Measurements from ENCODE around the gene OMA1.

Gene OMA1

DNA sequence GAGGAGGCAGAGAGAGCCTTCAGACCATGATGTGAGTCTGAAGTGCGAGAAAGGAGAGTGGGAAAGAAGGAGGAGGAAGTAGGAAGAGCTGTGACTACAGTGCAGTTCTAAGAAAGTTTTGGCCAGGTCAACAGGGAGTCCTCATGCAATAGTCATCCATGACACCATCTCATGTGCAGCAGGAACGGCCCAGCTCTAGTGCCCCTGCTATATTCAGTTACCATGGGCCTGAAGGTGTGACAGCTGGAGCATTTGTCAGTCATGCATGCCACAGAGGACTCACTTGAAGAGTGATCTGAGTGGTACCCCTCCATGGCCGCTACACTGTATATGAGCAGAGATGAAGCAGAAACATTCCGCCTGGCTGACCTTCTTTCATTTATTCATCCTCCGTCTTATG lies 77.9 kb downstream of the OMA1 start:
- H3K4me1 Mint-ChIP-seq (ENCODE audit: low read depth): no peaks in the 10 kb centered on the region
- no peak overlapping the region for H3K27ac Mint-ChIP-seq
- no peaks in the 10 kb centered on the region for H3K27me3 Mint-ChIP-seq
- peaks cover 5% of the 10 kb centered on the region for H3K36me3 Mint-ChIP-seq
- no peaks in the 10 kb centered on the region for H3K9me3 Mint-ChIP-seq (ENCODE audit: low read depth)
- no peak overlapping the region for H3K4me3 Mint-ChIP-seq

DNA sequence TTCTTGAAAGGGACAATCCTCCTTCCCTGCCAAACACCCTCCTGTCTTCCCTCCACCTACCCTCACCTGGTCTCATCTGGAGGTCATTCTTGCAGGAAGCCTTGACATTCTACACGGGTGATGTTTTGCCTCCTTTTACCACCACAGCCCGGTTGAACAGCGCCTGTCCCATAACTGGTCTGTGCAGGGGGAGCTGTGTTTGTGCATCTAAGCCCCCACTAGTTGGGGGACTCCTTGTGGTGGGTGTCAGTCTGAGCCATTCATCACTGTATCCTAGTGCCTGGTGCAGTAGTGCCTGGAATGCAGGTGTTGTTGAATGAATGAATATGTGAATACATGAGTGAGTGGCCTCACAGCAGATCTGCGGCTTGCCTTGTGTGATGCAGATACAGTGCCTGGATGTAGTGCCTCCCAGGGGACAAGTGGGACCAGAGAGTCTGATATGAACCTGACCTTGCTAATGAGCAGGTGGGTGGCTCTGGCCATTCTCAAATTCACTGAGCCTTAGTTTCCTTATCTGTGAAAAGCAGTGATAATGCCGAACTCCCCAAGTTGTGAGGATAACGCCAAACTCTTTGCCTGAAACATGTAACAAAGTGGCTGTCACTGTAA lies 79.8 kb downstream of the OMA1 start:
- Mint-ChIP-seq H3K4me1 (ENCODE audit: low read depth) (no peaks in the 10 kb centered on the region), H3K9me3 (ENCODE audit: low read depth) (no peaks in the 10 kb centered on the region), H3K4me3 (no peak overlapping the region), H3K27ac (no peak overlapping the region), H3K36me3 (peaks cover 4% of the 10 kb centered on the region), H3K27me3 (no peaks in the 10 kb centered on the region)

DNA sequence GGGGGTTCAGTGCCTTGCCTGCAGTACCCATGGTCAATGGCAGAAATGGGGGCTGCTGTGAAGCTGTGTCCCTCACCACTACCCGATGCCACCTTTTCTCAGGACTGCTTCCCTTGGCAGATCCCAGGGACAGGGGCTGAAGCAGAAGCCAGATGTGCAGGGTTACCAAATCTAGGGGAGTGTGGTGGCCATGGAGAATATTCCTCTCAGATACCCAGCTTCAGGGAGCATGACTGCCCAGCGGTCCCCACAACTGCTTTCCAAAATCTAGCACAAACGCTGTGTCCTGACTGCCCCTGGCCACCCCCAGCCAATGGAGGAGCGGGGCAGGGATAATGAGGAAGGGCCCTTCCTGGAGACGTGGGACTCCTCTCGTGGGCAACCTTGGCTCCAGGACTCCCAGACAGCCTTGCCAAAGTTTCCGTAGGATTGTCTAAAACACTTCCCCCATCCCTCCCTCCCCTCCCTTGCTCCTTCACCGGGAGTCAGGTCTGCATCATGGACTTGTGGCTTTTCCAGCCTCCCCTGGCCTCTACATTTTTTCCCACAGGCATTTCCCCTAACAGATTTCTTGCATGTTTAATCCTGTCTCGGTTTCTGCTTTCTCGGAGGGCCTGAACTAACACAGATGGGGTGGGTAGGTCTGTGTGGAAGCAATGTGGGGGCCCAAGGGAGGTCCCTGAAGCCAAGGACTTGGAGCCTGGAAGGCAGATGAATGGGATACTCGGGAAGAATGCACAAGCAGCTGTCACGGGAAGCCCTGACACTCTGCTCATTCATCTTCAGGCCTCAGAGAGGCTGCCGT lies 80.5 kb downstream of the OMA1 start:
- no peak overlapping the region for H3K4me3 Mint-ChIP-seq
- H3K4me1 Mint-ChIP-seq (ENCODE audit: low read depth): no peaks in the 10 kb centered on the region
- peaks cover 4% of the 10 kb centered on the region for H3K36me3 Mint-ChIP-seq
- no peak overlapping the region for H3K27ac Mint-ChIP-seq
- H3K9me3 Mint-ChIP-seq (ENCODE audit: low read depth): no peaks in the 10 kb centered on the region
- no peaks in the 10 kb centered on the region for H3K27me3 Mint-ChIP-seq

DNA sequence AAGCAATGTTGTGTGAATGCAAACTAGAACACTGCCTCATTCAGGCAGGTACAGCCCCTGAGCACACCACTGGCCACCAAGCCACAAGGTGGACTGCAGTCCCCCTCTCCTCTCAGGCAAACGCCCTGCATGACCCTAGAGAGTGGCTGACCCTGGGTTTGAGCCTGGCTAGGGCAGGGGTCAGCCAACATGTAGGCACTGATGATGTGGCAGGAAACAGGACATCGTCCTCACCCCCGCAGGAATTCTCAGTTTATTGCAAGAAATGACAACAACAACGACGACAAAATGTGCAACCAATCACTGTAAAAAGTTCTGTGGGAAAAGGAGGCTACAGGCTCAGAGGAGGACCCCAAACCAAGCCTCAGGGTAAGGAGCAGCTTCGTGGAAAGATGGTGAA lies 81.3 kb downstream of the OMA1 start:
- Mint-ChIP-seq H3K4me3 (no peak overlapping the region), H3K27me3 (no peaks in the 10 kb centered on the region), H3K36me3 (peaks cover 4% of the 10 kb centered on the region), H3K27ac (no peak overlapping the region), H3K9me3 (ENCODE audit: low read depth) (no peaks in the 10 kb centered on the region), H3K4me1 (ENCODE audit: low read depth) (no peaks in the 10 kb centered on the region)

DNA sequence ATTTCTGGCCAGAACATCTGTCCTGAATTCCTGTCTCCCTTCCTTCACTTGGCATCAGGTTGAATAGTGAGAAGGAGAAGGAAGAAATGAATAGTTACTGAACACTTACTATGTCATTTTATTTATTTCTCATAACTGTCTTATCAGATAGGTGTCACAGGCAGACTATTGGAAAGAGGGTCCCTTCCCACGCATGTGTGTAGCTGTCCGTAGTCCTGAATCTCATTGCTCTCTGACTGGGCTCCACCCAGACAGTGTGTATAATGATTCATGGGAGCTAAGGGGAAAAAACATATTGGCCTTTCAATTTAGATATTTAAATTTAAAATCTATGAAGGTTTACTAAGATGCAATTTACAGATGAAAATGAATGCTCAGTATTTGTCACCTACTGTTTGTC lies 86.1 kb downstream of the OMA1 start:
- Mint-ChIP-seq H3K27me3 (no peaks in the 10 kb centered on the region), H3K4me1 (ENCODE audit: low read depth) (no peaks in the 10 kb centered on the region), H3K36me3 (peaks cover 2% of the 10 kb centered on the region), H3K27ac (no peak overlapping the region), H3K9me3 (ENCODE audit: low read depth) (no peaks in the 10 kb centered on the region), H3K4me3 (no peak overlapping the region)

DNA sequence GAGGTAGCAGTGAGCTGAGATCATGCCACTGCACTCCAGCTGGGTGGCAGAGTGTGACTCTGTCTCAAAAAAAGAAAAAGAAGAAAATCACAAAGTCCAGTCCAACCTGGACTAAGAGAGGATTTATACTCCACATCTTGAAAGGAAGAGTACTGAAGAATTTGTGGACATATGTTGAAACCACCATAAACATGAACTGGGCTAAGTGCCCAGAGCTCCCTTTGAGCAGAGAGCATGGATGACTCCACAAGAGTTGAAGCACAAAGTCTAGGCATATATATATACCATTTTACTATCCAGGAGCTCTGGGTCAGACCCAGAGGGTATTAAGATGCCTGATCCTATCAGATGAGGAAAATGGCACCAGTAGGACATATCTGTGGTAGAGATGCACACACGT lies 86.6 kb downstream of the OMA1 start:
- peaks cover 3% of the 10 kb centered on the region for H3K36me3 Mint-ChIP-seq
- no peaks in the 10 kb centered on the region for H3K9me3 Mint-ChIP-seq (ENCODE audit: low read depth)

DNA sequence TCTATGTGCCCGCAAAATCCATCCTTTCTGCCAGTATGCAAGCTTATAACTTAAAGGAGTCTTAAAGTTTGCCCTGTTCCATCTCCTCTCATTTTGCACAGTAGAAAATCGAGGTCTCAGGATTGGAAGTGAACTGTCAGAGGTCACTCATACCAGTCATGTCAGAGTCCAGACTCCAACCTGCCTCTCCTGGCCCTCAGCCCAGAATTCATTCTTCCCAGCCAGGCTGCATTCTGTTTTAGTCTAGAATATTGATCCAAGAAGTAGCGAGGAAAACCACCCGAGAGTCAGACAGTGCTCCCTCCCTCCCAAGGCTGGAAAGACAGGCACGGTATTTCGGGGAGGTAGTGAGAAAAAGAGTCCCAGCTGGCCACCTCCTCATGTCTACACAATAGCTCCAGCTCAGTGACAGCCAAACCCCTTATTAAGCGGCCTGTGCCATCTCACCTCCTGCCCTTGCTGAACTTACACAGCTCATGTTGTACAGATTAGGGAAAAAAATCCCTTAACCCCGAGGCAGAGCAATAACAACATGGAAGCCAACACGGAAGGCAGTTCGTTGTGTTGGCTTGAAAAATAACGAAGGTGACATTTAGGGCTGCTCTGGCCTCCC lies 89.4 kb downstream of the OMA1 start:
- H3K4me3 Mint-ChIP-seq: no peak overlapping the region
- H3K9me3 Mint-ChIP-seq (ENCODE audit: low read depth): no peaks in the 10 kb centered on the region
- no peak overlapping the region for H3K27ac Mint-ChIP-seq
- no peaks in the 10 kb centered on the region for H3K27me3 Mint-ChIP-seq
- H3K4me1 Mint-ChIP-seq (ENCODE audit: low read depth): no peaks in the 10 kb centered on the region
- H3K36me3 Mint-ChIP-seq: peaks cover 6% of the 10 kb centered on the region

More for the DNA sequence above, 86.6 kb downstream of the OMA1 start:
- H3K27ac Mint-ChIP-seq: no peak overlapping the region
- H3K27me3 Mint-ChIP-seq: no peaks in the 10 kb centered on the region
- no peak overlapping the region for H3K4me3 Mint-ChIP-seq
- H3K4me1 Mint-ChIP-seq (ENCODE audit: low read depth): no peaks in the 10 kb centered on the region

DNA sequence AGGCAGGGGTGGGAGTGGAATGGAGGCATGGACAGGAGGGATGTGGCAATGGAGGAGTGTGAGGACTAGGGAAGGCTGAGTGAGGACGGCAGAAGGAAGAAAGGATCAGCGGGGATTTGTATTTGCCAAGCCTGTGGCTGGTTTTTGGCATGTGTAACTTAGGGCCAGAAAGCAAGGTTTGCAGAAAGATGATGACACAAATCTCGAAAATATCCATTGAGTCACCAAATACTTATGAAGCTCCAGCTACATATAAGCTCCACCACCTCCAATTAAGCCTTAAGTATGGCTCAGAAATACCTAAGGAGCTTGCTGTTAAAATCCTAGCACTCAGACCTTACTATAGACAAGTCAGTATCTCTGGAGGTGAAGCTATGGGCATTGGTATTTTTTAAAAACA lies 90.1 kb downstream of the OMA1 start:
- Mint-ChIP-seq H3K27ac (no peak overlapping the region), H3K9me3 (ENCODE audit: low read depth) (no peaks in the 10 kb centered on the region), H3K27me3 (no peaks in the 10 kb centered on the region), H3K36me3 (peaks cover 6% of the 10 kb centered on the region), H3K4me3 (no peak overlapping the region), H3K4me1 (ENCODE audit: low read depth) (no peaks in the 10 kb centered on the region)

DNA sequence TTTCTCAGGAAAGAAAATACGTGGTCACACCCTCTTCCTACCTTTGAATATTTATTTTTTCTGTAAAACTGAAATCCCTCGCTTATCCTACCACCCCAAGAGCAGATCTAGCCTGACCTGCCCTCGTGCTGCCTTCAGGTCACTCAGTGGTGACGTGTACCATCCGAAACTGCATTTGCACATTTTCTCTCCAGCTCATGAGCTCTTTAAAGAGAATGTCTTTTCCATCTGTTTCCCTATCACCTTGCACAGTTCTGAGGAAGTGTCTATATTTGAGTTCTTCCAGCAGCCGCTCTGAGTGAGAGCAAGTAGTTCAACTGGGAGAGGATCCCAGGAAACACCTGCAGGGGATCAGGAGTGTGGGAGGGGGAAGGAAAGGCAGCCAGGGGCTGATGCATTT lies 91.7 kb downstream of the OMA1 start:
- Mint-ChIP-seq H3K9me3 (ENCODE audit: low read depth) (no peaks in the 10 kb centered on the region), H3K27me3 (no peaks in the 10 kb centered on the region), H3K36me3 (peaks cover 6% of the 10 kb centered on the region), H3K4me1 (ENCODE audit: low read depth) (no peaks in the 10 kb centered on the region), H3K27ac (no peak overlapping the region), H3K4me3 (no peak overlapping the region)

DNA sequence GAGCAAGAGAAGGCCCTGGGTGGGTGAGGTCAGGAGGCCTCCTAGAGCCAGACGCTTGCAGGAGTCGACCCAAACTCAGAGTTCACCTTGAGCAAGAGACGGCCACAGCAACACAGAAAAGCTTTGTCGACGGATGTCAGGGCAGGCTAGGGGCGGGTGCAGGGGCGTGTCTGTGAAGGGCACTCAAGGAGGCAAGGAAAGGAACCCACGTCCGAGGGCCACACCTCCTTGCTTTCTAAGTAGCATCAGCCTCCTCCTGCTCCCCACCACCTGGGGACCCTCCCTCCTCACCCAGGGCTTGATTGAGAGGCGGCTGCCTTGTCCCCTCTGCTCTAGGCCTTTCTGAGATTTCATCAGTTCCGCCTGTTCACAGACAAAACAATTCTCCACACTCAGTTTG lies 92.1 kb downstream of the OMA1 start:
- no peaks in the 10 kb centered on the region for H3K4me1 Mint-ChIP-seq (ENCODE audit: low read depth)
- H3K4me3 Mint-ChIP-seq: no peak overlapping the region
- H3K9me3 Mint-ChIP-seq (ENCODE audit: low read depth): no peaks in the 10 kb centered on the region
- no peaks in the 10 kb centered on the region for H3K27me3 Mint-ChIP-seq
- no peak overlapping the region for H3K27ac Mint-ChIP-seq
- peaks cover 6% of the 10 kb centered on the region for H3K36me3 Mint-ChIP-seq

DNA sequence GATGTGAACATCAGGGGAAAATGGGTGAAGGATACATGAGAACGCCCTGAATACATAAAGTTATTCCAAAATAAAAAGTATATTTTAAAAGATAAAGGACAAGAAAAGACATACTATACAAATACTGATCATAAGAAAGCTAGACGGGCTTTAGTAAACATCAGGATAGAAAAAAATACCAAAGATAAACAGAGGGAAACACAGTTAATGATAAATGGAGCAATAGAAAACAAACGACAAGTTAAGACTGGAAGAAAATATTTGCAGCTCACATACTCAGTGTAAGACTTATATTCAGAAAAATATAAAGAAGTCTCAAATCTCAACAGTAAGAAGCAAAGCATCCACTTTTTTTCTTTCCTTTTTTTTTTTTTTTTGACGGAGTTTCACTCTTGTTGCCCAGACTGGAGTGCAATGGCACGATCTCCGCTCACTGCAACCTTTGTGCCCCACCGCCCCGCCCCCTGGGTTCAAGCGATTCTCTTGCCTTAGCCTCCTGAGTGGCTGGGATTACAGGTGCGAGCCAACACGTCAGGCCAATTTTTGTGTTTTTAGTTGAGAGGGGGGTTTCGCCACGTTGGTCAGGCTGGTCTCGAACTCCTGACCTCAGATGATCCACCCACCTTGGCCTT lies 94.8 kb downstream of the OMA1 start:
- Mint-ChIP-seq H3K4me3 (no peak overlapping the region), H3K36me3 (peaks cover 6% of the 10 kb centered on the region), H3K27me3 (no peaks in the 10 kb centered on the region), H3K27ac (no peak overlapping the region), H3K4me1 (ENCODE audit: low read depth) (no peaks in the 10 kb centered on the region), H3K9me3 (ENCODE audit: low read depth) (no peaks in the 10 kb centered on the region)

DNA sequence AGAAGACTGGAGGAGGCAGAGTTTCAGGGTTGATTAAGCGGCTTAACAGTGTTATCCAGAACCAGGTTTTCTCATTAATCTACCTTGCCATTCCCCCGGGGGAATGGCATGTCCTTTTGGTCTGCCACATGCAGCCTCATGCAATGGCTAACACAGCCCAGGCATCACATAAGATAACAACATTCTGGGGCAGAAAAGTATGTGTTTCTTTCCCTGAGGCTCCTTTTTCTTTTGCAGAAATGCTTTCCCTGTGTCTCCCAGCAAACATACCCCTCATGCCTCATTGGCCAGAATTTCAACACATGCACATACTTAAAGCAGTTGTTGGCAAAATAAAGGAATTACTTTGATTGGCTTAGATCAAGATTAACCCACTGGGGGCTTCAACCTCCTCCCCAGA lies 98.6 kb downstream of the OMA1 start:
- no peaks in the 10 kb centered on the region for H3K4me1 Mint-ChIP-seq (ENCODE audit: low read depth)
- no peak overlapping the region for H3K4me3 Mint-ChIP-seq
- no peak overlapping the region for H3K27ac Mint-ChIP-seq
- no peaks in the 10 kb centered on the region for H3K27me3 Mint-ChIP-seq
- H3K9me3 Mint-ChIP-seq (ENCODE audit: low read depth): no peaks in the 10 kb centered on the region
- peaks cover 2% of the 10 kb centered on the region for H3K36me3 Mint-ChIP-seq

DNA sequence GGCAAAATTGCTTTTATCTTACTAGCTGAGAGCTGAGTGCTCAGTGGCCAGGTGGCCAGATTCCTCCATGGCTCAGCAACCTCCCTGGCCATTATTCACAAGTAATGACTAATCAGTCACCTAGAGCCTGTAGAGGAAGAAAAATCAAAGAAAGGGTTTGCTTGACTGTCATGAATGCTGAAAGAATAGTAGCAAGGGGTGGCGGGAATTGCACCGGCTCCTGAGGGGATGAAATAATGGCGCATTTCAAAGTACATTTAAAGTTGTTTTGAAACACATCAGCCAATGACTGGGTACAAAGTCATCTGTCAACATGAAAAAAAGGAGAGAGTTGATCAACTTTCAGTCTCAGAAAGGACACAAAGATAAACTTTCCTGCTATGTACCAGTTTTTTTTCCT lies 99.5 kb downstream of the OMA1 start:
- Mint-ChIP-seq H3K36me3 (peaks cover 4% of the 10 kb centered on the region), H3K4me1 (ENCODE audit: low read depth) (no peaks in the 10 kb centered on the region), H3K4me3 (no peak overlapping the region), H3K9me3 (ENCODE audit: low read depth) (no peaks in the 10 kb centered on the region), H3K27me3 (no peaks in the 10 kb centered on the region), H3K27ac (no peak overlapping the region)

DNA sequence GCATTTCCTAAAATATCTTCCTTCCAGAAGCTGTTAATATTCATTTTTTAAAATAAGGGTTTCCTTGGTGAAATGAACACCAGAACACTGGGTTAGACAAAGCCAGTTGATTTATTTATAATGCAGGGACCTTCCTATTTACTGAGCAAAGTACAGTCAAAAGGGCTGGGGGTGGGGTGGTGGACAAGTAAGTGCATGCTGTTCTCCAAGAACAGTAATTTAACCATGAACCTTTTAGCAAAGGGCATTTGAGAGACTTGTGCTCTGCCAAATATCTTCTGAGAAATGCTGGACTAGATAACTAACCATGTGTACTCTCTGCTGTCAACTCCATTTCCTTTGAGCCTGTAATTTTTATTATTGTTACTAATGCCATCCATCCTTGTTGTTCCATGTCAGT lies 100.2 kb downstream of the OMA1 start:
- no peaks in the 10 kb centered on the region for H3K27me3 Mint-ChIP-seq
- H3K9me3 Mint-ChIP-seq (ENCODE audit: low read depth): no peaks in the 10 kb centered on the region
- H3K36me3 Mint-ChIP-seq: peaks cover 4% of the 10 kb centered on the region
- no peak overlapping the region for H3K4me3 Mint-ChIP-seq
- no peaks in the 10 kb centered on the region for H3K4me1 Mint-ChIP-seq (ENCODE audit: low read depth)
- no peak overlapping the region for H3K27ac Mint-ChIP-seq
